GM23338 (cell line): ENCODE results near the gene PRMT3. TPM values are rescaled to one million over a fixed set of nuclear protein-coding genes. Genes with fewer than 3 reads are reported as not detected.

Experiments used
- ATAC-seq: fragments of 200-7000 bp; cut with Tn5 transposase; 3 replicates; pipeline ENCODE4 v1.9.1; 2020
- DNase-seq: peaks from one replicate; pipeline ENCODE4 v3.0.0-alpha.2; 2015; ENCODE audit warnings: low spot score
- H2AFZ ChIP-seq: fragments of 200-600 bp; sonication (generic); 2 replicates; pipeline ENCODE4 v1.8.0; 2016; ENCODE audit warnings: antibody characterized with exemption, mild to moderate bottlenecking, moderate library complexity
- H3F3A ChIP-seq: fragments of 200-600 bp; sonication (generic); replicated peaks from 2 replicates; pipeline ENCODE4 v1.8.0; 2017; ENCODE audit warnings: antibody characterized with exemption, mixed run types, low read depth
- H3K27ac ChIP-seq: fragments of 200-600 bp; sonication (generic); 2 replicates; pipeline ENCODE4 v1.6.1; 2016; ENCODE audit warnings: low read depth
- H3K27me3 ChIP-seq: fragments of 200-600 bp; sonication (generic); 2 replicates; pipeline ENCODE4 v1.8.0; 2016; ENCODE audit warnings: mild to moderate bottlenecking, mixed run types, moderate library complexity; ENCODE audit not compliant: insufficient read depth
- H3K36me3 ChIP-seq: fragments of 200-600 bp; sonication (generic); 2 replicates; pipeline ENCODE4 v1.8.0; 2016; ENCODE audit warnings: mild to moderate bottlenecking; ENCODE audit not compliant: insufficient read depth
- H3K4me1 ChIP-seq: fragments of 200-600 bp; sonication (generic); 2 replicates; pipeline ENCODE4 v1.8.0; 2016; ENCODE audit warnings: mild to moderate bottlenecking, moderate library complexity; ENCODE audit not compliant: insufficient read depth
- H3K4me2 ChIP-seq: fragments of 200-600 bp; sonication (generic); 2 replicates; pipeline ENCODE4 v1.7.1; 2017; ENCODE audit warnings: mixed run types
- H3K4me3 ChIP-seq: fragments of 200-600 bp; sonication (generic); 2 replicates; pipeline ENCODE4 v1.6.1; 2016; ENCODE audit warnings: mixed run types
- H3K79me2 ChIP-seq: fragments of 200-600 bp; sonication (generic); replicated peaks from 2 replicates; pipeline ENCODE4 v1.8.0; 2017; ENCODE audit warnings: mild to moderate bottlenecking; ENCODE audit not compliant: insufficient read depth
- H3K9me2 ChIP-seq: fragments of 200-600 bp; sonication (generic); 2 replicates; pipeline ENCODE4 v1.8.0; 2017; ENCODE audit not compliant: insufficient read depth
- H4K20me1 ChIP-seq: fragments of 200-600 bp; sonication (generic); replicated peaks from 2 replicates; pipeline ENCODE4 v1.8.0; 2017; ENCODE audit warnings: mild to moderate bottlenecking; ENCODE audit not compliant: insufficient read depth
- H3K27ac Mint-ChIP-seq: 2 replicates; pipeline ENCODE4 v1.8.0; 2020; ENCODE audit warnings: inconsistent platforms, mild to moderate bottlenecking, moderate library complexity, mixed read lengths
- H3K27me3 Mint-ChIP-seq: 3 replicates; pipeline ENCODE4 v1.8.0; 2022; ENCODE audit warnings: low read depth, mild to moderate bottlenecking, moderate library complexity, mixed read lengths, inconsistent platforms; ENCODE audit not compliant: insufficient read depth, poor library complexity
- H3K36me3 Mint-ChIP-seq: 3 replicates; pipeline ENCODE4 v1.8.0; 2021; ENCODE audit warnings: low read depth, mild to moderate bottlenecking, inconsistent platforms, moderate library complexity, mixed read lengths
- H3K4me1 Mint-ChIP-seq: 3 replicates; pipeline ENCODE4 v1.8.0; 2020; ENCODE audit warnings: mild to moderate bottlenecking, inconsistent platforms, mixed read lengths
- H3K4me3 Mint-ChIP-seq: 3 replicates; pipeline ENCODE4 v1.8.0; 2021; ENCODE audit warnings: moderate library complexity, mild to moderate bottlenecking, inconsistent platforms, mixed read lengths
- H3K9me3 Mint-ChIP-seq: 3 replicates; pipeline ENCODE4 v1.8.0; 2020; ENCODE audit warnings: moderate library complexity, mild to moderate bottlenecking, inconsistent platforms, mixed read lengths
- CREB1 ChIP-seq: fragments of 250-450 bp; sonication (Bioruptor Pico); IDR thresholded peaks from 2 replicates; pipeline ENCODE4 v1.5.0; 2020; ENCODE audit warnings: low read depth, mild to moderate bottlenecking, moderate library complexity
- EZH2 ChIP-seq: fragments of 200-600 bp; sonication (generic); IDR thresholded peaks from one replicate; pipeline ENCODE4 v1.8.0; 2017; ENCODE audit warnings: antibody characterized with exemption, mild to moderate bottlenecking, low read depth; ENCODE audit not compliant: unreplicated experiment
- EZH2phosphoT487 ChIP-seq: fragments of 200-600 bp; sonication (generic); IDR thresholded peaks from one replicate; pipeline ENCODE4 v1.8.1; 2018; ENCODE audit warnings: antibody characterized with exemption; ENCODE audit not compliant: unreplicated experiment
- JUNB ChIP-seq: IDR thresholded peaks from one replicate; pipeline ENCODE4 v1.6.1; 2016; ENCODE audit warnings: antibody characterized with exemption; ENCODE audit not compliant: unreplicated experiment
- NANOG ChIP-seq: IDR thresholded peaks from 2 replicates; pipeline ENCODE4 v1.6.1; 2016; ENCODE audit warnings: antibody characterized with exemption, borderline replicate concordance
- POLR2AphosphoS5 ChIP-seq: IDR thresholded peaks from 2 replicates; pipeline ENCODE4 v1.6.1; 2016; ENCODE audit warnings: antibody characterized with exemption, low read depth
- STAT1 ChIP-seq: IDR thresholded peaks from one replicate; pipeline ENCODE4 v1.6.1; 2016; ENCODE audit warnings: antibody characterized with exemption; ENCODE audit not compliant: unreplicated experiment
- ZNF114 ChIP-seq: fragments of 250-450 bp; sonication (Bioruptor Pico); IDR thresholded peaks from 2 replicates; pipeline ENCODE4 v1.5.0; 2020; ENCODE audit warnings: mild to moderate bottlenecking, moderate library complexity
- ZNF331 ChIP-seq: fragments of 250-450 bp; sonication (Bioruptor Pico); IDR thresholded peaks from 2 replicates; pipeline ENCODE4 v1.5.0; 2020; ENCODE audit warnings: low read depth, mild to moderate bottlenecking, moderate library complexity
- polyA plus RNA-seq: library from polyadenylated mRNA; unstranded; fragments of >200 nt; fragmentation: Nextera tagmentation; extraction: Ambion mirVana; gene quantifications from 2 replicates; pipeline ENCODE4 v1.2.1, GENCODE V29; 2016
- total RNA-seq: library from RNA; depleted of rRNA; stranded (reverse); fragments of >200 nt; shearing (Covaris generic); gene quantifications from 2 replicates; pipeline ENCODE4 v1.2.3, GENCODE V29; 2014
- TF ChIP-seq, protein P1 (sequence below): IDR thresholded peaks from 2 replicates; pipeline ENCODE4 v1.6.1; 2016; ENCODE audit warnings: antibody characterized with exemption
- TF ChIP-seq, protein P2 (sequence below), 2 experiments: fragments of 200-600 bp in 1 of 2; sonication (generic) in 1 of 2; conservative IDR thresholded peaks; 2 replicates each; pipeline versions ENCODE4 v1.5.1 to v1.6.1; 2016 to 2017; ENCODE audit warnings: antibody characterized with exemption in 2 of 2, low read depth in 2 of 2, mild to moderate bottlenecking in 2 of 2, moderate library complexity in 1 of 2
- TF ChIP-seq, protein P3 (sequence below): fragments of 250-450 bp; sonication (Bioruptor Pico); IDR thresholded peaks from 2 replicates; pipeline ENCODE4 v1.5.0; 2020; ENCODE audit warnings: mild to moderate bottlenecking, moderate library complexity
- TF ChIP-seq, protein P4 (sequence below): IDR thresholded peaks from one replicate; pipeline ENCODE4 v1.6.1; 2018; ENCODE audit warnings: antibody characterized with exemption; ENCODE audit not compliant: unreplicated experiment

PRMT3 gene
- total and polyA plus RNA-seq, 2 experiments from 2014 or later = 19.0 to 35.0 TPM

DNA sequence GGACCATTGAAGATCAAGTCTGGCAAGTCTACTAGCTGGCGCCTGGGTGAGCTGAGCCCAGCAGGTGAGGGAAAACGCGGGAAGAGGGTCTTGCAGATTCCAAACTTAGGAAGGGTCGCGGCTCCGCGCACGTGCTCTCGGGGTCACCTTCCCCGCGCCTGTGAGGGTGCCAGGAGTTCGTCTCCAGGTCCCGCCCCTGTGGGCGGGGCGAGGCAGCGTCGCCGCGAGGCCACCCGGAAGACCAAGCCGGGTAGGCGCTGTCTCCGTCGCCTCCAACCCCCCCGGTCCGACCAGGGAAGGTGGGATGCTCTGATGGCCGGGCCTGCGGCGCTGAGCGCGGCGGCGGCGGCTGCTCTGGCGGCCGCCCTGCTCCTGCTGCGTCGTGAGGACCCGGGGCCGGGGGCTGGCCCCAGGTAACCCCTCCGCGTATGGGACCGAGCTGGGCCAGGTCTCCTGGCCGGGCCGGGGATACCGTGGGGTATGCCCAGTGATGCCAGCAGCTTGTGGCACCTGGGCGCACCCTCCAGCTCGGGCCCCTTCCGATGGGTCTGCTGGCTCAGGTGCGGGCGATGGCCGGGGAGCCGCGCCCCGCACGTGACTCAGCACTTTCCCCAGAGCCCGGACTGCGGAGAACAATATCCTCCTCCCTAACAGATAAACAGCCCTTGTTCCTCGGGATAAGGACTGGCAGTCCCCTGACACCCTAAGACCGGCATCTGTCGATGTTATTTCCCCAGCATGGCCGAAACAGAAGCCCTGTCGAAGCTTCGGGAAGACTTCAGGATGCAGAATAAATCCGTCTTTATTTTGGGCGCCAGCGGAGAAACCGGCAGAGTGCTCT lies 23.8 kb upstream of the PRMT3 start, which contains the start of gene HTATIP2:
Gene HTATIP2 (plus strand): TSS at position 215 of the 841 bp plus-strand sequence. CDS start 524 bp downstream, at position 739.
- Mint-ChIP-seq H3K36me3 (peaks cover 4% of the 10 kb centered on the region; the same call in 1 of the 3 replicates), H3K27ac (no peak within 1 kb of the TSS; the same call in 1 of the 2 replicates), H3K27me3 (peaks cover 13% of the 10 kb centered on the region), H3K4me1 (peaks cover 31% of the 10 kb centered on the region), H3K9me3 (peaks cover 3% of the 10 kb centered on the region; the same call in 2 of the 3 replicates), H3K4me3 (peak within 1 kb of the TSS; percentile 76)
- Histone ChIP-seq H3F3A (no peaks in the 10 kb centered on the region; the same call in 1 of the 2 replicates), H3K4me3 (peak within 1 kb of the TSS; percentile 64), H3K79me2 (peaks cover 3% of the 10 kb centered on the region; the same call in 1 of the 2 replicates), H3K9me2 (peaks cover 8% of the 10 kb centered on the region), H3K27me3 (peaks cover 30% of the 10 kb centered on the region), H2AFZ (peak within 1 kb of the TSS; percentile 84), H3K36me3 (0 out of 2 replicates have a peak, but pooled peaks cover 3% of the 10 kb centered on the region), H3K4me1 (peaks cover 30% of the 10 kb centered on the region), H4K20me1 (no peaks in the 10 kb centered on the region), H3K27ac (no peak within 1 kb of the TSS), H3K4me2 (peak within 1 kb of the TSS; percentile 83)
- TF ChIP-seq ZNF114 (CRISPR knock-in tag) (no peak), CREB1 (CRISPR knock-in tag) (peak; percentile 69), EZH2 (no peak), ZNF331 (CRISPR knock-in tag) (no peak), JUNB (no peak), NANOG (no peak), STAT1 (no peak), EZH2phosphoT487 (no peak), POLR2AphosphoS5 (peak; percentile 70)
- TF ChIP-seq, protein P1, sequence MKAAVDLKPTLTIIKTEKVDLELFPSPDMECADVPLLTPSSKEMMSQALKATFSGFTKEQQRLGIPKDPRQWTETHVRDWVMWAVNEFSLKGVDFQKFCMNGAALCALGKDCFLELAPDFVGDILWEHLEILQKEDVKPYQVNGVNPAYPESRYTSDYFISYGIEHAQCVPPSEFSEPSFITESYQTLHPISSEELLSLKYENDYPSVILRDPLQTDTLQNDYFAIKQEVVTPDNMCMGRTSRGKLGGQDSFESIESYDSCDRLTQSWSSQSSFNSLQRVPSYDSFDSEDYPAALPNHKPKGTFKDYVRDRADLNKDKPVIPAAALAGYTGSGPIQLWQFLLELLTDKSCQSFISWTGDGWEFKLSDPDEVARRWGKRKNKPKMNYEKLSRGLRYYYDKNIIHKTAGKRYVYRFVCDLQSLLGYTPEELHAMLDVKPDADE = no peak
- TF ChIP-seq, protein P2, sequence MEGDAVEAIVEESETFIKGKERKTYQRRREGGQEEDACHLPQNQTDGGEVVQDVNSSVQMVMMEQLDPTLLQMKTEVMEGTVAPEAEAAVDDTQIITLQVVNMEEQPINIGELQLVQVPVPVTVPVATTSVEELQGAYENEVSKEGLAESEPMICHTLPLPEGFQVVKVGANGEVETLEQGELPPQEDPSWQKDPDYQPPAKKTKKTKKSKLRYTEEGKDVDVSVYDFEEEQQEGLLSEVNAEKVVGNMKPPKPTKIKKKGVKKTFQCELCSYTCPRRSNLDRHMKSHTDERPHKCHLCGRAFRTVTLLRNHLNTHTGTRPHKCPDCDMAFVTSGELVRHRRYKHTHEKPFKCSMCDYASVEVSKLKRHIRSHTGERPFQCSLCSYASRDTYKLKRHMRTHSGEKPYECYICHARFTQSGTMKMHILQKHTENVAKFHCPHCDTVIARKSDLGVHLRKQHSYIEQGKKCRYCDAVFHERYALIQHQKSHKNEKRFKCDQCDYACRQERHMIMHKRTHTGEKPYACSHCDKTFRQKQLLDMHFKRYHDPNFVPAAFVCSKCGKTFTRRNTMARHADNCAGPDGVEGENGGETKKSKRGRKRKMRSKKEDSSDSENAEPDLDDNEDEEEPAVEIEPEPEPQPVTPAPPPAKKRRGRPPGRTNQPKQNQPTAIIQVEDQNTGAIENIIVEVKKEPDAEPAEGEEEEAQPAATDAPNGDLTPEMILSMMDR (conservative IDR thresholded peaks at IDR 0.05; ENCODE audit: low read depth in 2 of 2) = no peak
- TF ChIP-seq, protein P3, sequence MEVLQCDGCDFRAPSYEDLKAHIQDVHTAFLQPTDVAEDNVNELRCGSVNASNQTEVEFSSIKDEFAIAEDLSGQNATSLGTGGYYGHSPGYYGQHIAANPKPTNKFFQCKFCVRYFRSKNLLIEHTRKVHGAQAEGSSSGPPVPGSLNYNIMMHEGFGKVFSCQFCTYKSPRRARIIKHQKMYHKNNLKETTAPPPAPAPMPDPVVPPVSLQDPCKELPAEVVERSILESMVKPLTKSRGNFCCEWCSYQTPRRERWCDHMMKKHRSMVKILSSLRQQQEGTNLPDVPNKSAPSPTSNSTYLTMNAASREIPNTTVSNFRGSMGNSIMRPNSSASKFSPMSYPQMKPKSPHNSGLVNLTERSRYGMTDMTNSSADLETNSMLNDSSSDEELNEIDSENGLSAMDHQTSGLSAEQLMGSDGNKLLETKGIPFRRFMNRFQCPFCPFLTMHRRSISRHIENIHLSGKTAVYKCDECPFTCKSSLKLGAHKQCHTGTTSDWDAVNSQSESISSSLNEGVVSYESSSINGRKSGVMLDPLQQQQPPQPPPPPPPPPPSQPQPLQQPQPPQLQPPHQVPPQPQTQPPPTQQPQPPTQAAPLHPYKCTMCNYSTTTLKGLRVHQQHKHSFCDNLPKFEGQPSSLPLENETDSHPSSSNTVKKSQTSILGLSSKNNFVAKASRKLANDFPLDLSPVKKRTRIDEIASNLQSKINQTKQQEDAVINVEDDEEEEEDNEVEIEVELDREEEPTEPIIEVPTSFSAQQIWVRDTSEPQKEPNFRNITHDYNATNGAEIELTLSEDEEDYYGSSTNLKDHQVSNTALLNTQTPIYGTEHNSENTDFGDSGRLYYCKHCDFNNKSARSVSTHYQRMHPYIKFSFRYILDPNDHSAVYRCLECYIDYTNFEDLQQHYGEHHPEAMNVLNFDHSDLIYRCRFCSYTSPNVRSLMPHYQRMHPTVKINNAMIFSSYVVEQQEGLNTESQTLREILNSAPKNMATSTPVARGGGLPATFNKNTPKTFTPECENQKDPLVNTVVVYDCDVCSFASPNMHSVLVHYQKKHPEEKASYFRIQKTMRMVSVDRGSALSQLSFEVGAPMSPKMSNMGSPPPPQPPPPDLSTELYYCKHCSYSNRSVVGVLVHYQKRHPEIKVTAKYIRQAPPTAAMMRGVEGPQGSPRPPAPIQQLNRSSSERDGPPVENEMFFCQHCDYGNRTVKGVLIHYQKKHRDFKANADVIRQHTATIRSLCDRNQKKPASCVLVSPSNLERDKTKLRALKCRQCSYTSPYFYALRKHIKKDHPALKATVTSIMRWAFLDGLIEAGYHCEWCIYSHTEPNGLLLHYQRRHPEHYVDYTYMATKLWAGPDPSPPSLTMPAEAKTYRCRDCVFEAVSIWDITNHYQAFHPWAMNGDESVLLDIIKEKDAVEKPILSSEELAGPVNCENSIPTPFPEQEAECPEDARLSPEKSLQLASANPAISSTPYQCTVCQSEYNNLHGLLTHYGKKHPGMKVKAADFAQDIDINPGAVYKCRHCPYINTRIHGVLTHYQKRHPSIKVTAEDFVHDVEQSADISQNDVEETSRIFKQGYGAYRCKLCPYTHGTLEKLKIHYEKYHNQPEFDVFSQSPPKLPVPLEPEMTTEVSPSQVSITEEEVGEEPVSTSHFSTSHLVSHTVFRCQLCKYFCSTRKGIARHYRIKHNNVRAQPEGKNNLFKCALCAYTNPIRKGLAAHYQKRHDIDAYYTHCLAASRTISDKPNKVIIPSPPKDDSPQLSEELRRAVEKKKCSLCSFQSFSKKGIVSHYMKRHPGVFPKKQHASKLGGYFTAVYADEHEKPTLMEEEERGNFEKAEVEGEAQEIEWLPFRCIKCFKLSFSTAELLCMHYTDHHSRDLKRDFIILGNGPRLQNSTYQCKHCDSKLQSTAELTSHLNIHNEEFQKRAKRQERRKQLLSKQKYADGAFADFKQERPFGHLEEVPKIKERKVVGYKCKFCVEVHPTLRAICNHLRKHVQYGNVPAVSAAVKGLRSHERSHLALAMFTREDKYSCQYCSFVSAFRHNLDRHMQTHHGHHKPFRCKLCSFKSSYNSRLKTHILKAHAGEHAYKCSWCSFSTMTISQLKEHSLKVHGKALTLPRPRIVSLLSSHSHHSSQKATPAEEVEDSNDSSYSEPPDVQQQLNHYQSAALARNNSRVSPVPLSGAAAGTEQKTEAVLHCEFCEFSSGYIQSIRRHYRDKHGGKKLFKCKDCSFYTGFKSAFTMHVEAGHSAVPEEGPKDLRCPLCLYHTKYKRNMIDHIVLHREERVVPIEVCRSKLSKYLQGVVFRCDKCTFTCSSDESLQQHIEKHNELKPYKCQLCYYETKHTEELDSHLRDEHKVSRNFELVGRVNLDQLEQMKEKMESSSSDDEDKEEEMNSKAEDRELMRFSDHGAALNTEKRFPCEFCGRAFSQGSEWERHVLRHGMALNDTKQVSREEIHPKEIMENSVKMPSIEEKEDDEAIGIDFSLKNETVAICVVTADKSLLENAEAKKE = no peak
- TF ChIP-seq, protein P4, sequence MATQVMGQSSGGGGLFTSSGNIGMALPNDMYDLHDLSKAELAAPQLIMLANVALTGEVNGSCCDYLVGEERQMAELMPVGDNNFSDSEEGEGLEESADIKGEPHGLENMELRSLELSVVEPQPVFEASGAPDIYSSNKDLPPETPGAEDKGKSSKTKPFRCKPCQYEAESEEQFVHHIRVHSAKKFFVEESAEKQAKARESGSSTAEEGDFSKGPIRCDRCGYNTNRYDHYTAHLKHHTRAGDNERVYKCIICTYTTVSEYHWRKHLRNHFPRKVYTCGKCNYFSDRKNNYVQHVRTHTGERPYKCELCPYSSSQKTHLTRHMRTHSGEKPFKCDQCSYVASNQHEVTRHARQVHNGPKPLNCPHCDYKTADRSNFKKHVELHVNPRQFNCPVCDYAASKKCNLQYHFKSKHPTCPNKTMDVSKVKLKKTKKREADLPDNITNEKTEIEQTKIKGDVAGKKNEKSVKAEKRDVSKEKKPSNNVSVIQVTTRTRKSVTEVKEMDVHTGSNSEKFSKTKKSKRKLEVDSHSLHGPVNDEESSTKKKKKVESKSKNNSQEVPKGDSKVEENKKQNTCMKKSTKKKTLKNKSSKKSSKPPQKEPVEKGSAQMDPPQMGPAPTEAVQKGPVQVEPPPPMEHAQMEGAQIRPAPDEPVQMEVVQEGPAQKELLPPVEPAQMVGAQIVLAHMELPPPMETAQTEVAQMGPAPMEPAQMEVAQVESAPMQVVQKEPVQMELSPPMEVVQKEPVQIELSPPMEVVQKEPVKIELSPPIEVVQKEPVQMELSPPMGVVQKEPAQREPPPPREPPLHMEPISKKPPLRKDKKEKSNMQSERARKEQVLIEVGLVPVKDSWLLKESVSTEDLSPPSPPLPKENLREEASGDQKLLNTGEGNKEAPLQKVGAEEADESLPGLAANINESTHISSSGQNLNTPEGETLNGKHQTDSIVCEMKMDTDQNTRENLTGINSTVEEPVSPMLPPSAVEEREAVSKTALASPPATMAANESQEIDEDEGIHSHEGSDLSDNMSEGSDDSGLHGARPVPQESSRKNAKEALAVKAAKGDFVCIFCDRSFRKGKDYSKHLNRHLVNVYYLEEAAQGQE = no peak
- peak; percentile 74 for DNase-seq
- ATAC-seq = peak; percentile 88
